Fibroblast of villous mesenchyme (primary cell): ENCODE measurements around the gene LDB2. TPM values are rescaled to one million over a fixed set of nuclear protein-coding genes. Genes with fewer than 3 reads are reported as not detected.

ENCODE experiments used
- DNase-seq: peaks from one replicate; pipeline ENCODE4 v3.0.0-alpha.2; 2010; ENCODE audit warnings: low read depth
- H3K4me3 ChIP-seq: 2 replicates; pipeline ENCODE4 v1.5.1; 2011; ENCODE audit warnings: low read depth, mild to moderate bottlenecking, low read length
- total RNA-seq: library from RNA; depleted of rRNA; stranded (reverse); fragments of >200 nt; gene quantifications from 2 replicates; pipeline ENCODE4 v1.2.3, GENCODE V29; 2012
- TF ChIP-seq, protein P1 (sequence below): IDR thresholded peaks from 2 replicates; pipeline ENCODE4 v1.5.1; 2012; ENCODE audit warnings: low read depth, mild to moderate bottlenecking, low read length; ENCODE audit not compliant: insufficient read depth

Gene LDB2
- total RNA-seq, 1 donor: 19.9 TPM

DNA sequence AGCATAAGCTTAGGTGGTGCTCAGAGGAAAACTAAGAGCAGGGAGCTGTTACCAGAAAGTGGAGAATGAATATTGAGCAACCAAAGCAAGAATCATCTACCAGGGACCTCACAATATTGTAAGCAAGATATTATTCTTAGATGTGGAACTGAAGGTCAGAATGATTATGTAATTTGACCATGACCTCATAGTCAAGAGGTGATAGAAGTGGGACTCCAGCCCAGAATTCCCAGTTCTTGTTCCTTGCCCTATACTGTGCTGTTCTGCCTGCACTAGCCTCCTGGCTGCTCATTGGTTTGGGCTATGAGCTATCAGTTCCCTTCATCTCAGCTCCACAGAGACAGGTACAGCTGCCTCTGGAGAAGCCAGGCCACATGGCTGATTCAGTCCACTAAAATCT lies 229.4 kb downstream of the LDB2 start:
- H3K4me3 ChIP-seq: no peak overlapping the region
- TF ChIP-seq, protein P1, sequence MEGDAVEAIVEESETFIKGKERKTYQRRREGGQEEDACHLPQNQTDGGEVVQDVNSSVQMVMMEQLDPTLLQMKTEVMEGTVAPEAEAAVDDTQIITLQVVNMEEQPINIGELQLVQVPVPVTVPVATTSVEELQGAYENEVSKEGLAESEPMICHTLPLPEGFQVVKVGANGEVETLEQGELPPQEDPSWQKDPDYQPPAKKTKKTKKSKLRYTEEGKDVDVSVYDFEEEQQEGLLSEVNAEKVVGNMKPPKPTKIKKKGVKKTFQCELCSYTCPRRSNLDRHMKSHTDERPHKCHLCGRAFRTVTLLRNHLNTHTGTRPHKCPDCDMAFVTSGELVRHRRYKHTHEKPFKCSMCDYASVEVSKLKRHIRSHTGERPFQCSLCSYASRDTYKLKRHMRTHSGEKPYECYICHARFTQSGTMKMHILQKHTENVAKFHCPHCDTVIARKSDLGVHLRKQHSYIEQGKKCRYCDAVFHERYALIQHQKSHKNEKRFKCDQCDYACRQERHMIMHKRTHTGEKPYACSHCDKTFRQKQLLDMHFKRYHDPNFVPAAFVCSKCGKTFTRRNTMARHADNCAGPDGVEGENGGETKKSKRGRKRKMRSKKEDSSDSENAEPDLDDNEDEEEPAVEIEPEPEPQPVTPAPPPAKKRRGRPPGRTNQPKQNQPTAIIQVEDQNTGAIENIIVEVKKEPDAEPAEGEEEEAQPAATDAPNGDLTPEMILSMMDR: no peak
- peak; percentile 75 for DNase-seq

DNA sequence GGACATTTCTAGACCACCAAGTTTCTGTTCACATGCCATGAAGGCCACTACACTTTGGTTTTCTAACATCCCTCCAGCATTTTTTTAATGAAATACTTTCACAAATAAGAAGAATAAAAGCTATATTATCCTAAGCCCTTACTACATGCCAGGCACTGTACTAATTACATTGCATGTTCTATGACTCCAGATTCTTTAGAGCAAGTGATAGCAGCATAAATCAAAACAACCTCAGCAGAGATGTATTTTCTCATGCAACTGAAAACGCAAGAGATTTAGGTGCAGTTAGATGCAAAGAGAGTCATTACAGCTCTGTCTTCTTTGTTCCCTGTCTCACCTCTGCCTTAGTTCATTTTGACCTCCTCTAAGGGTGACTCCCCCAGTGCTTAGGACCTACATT lies 230.0 kb downstream of the LDB2 start:
- H3K4me3 ChIP-seq: no peak overlapping the region
- no peak for DNase-seq
- TF ChIP-seq, protein P1: no peak

DNA sequence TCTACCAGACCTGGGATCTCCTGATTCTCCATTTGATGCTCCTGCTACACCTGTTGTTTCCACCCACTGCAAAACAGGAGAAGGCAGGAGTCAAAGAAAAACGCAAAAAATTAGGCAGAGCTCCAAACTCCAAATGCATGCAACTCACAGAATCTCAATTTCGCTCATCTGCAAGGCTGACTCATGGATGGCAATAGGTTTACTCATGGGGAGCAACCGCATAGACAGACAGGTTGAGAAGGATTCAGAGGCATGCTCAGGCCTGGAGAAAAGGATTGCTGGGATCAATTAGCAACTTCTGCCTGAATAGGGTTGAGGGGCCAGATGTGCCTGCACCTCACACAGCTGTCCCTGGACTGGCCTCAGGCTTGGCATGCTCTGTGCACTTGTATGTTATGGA lies 231.0 kb downstream of the LDB2 start:
- TF ChIP-seq, protein P1: no peak
- no peak overlapping the region for H3K4me3 ChIP-seq
- peak; percentile 54 for DNase-seq

DNA sequence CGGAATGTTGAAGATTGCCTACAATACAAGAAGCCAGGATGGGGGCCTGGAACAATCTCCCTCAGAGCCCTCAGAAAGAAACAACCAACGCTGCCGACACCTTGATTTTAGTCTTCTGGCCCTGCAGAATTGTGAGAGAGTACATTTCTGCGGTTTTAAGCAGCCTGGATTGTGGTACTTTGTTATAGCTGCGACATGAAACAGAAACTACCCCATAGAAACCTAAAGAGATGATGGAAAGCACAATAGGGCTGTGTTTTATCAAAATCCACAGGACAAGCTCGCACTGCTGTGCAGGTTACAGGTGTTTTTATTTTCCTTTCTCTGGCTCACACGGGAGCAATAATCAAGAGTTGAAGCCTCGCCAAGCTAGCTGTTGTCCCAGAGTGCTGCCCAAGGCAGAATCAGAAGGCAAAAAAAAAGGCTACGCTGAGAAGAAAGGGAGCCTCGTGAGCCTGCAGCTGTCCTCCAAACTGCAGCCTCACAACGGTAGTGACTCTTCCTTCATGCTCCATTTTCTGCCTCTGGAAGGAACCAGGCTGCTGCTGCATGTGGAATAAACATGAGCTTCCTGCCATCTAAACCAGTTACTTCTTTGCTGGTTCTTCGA lies 232.4 kb downstream of the LDB2 start:
- DNase-seq: no peak
- TF ChIP-seq, protein P1: no peak
- H3K4me3 ChIP-seq: no peak overlapping the region

DNA sequence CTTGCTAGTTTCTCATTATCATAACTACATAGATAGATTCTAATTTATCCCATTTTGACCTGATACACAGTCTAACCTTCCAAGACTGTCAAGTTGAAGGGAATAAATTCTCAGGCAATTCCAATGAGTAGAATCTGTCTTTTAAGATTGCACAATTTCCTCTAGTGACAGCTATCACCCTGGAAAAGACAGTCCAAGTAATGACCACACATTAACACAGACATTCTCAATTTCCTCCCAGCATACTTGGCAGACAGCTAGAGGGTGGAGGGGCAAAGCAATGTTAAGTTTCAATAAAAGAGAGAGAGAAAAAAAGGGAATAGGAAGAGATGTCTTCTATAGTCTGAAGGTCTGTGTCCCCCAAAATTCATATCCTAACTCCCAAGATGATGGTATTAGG lies 234.7 kb downstream of the LDB2 start:
- TF ChIP-seq, protein P1: no peak
- no peak for DNase-seq
- H3K4me3 ChIP-seq: no peak overlapping the region

DNA sequence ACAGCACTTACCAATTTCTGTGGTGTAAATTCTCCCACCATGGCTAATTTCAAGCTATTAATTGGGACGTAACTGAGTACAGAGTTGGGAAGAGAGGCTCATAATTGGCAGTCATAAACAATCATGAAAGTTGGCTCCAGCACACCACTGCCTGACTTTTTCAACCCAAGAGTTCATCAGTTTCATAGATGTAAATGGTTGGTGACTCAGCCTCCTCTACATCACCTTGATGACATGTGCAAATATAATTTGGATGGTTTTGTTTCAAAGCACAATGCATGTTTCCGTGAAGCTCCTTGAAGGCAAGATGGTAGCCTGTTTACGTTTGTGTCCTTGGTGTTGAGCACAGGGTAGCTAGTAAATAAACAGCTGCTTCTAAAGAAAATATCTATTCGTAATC lies 235.1 kb downstream of the LDB2 start:
- H3K4me3 ChIP-seq: no peak overlapping the region
- no peak for DNase-seq
- TF ChIP-seq, protein P1: no peak

DNA sequence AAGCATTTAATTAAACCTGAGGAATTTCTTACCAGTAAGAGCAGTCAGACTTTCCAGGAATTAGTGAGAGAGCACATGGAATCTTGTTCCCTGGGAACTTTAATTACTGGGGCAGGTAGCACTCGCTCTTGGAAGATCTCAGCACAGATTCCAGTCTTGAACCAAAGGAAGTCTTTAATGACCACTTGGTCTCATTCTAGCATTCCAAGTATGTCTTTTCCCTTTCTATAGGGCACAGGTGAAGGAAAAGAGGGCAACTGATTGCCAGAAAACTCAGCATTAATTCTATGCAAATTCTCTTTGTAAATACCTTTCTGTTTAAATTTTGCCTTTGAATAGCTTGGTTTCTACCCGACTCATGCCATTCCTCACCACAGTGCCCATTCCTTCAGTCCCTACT lies 236.6 kb downstream of the LDB2 start:
- H3K4me3 ChIP-seq: no peak overlapping the region
- TF ChIP-seq, protein P1: no peak
- no peak for DNase-seq
